Measurements from ENCODE around the gene FIGLA.

FIGLA gene

GRCh38 chr2:70790136-70790828 lies at the start of gene FIGLA:
FIGLA (minus strand) TSS chr2:70790643; CDS start chr2:70790638, 5 bp downstream.
- no peak within 1 kb of the TSS for H3K4me3 ChIP-seq (ENCODE audit: low read depth, low read length)
- no peak for TF ChIP-seq CTCF (conservative IDR thresholded peaks at IDR 0.05; ENCODE audit: low read depth, low read length)
- no peak for DNase-seq (ENCODE audit: low read depth)

GRCh38 chr2:70837980-70838925 lies 47.8 kb upstream of the FIGLA start:
- TF ChIP-seq CTCF (conservative IDR thresholded peaks at IDR 0.05; ENCODE audit: low read depth, low read length) = no peak
- H3K4me3 ChIP-seq (ENCODE audit: low read depth, low read length) = no peak overlapping the region
- DNase-seq (ENCODE audit: low read depth) = no peak

GRCh38 chr2:70835643-70836042 lies 45.2 kb upstream of the FIGLA start, which contains the start of gene CD207:
CD207 (minus strand) TSS chr2:70835816; CDS start chr2:70835776, 40 bp downstream.
- no peak within 1 kb of the TSS for H3K4me3 ChIP-seq (ENCODE audit: low read depth, low read length)
- no peak for DNase-seq (ENCODE audit: low read depth)
- no peak for TF ChIP-seq CTCF (conservative IDR thresholded peaks at IDR 0.05; ENCODE audit: low read depth, low read length)

GRCh38 chr2:70834881-70835280 lies 44.4 kb upstream of the FIGLA start:
- no peak for TF ChIP-seq CTCF (conservative IDR thresholded peaks at IDR 0.05; ENCODE audit: low read depth, low read length)
- no peak overlapping the region for H3K4me3 ChIP-seq (ENCODE audit: low read depth, low read length)
- DNase-seq (ENCODE audit: low read depth) = no peak

GRCh38 chr2:70834106-70834505 lies 43.7 kb upstream of the FIGLA start:
- DNase-seq (ENCODE audit: low read depth) = no peak
- no peak for TF ChIP-seq CTCF (conservative IDR thresholded peaks at IDR 0.05; ENCODE audit: low read depth, low read length)
- H3K4me3 ChIP-seq (ENCODE audit: low read depth, low read length) = no peak overlapping the region

GRCh38 chr2:70833246-70833645 lies 42.8 kb upstream of the FIGLA start:
- no peak for TF ChIP-seq CTCF (conservative IDR thresholded peaks at IDR 0.05; ENCODE audit: low read depth, low read length)
- no peak for DNase-seq (ENCODE audit: low read depth)
- H3K4me3 ChIP-seq (ENCODE audit: low read depth, low read length) = no peak overlapping the region
